GM18907 (cell line): Measurements from ENCODE around the gene NFS1.
A peak's percentile ranks its signal among the peaks of the same experiment; 100 is the strongest.
"Not testable (repeated sequence)": the region's sequence is repeated elsewhere in the genome, so short reads cannot be mapped to it uniquely, and the experiment has no call there.

Source experiments
- ATAC-seq: cut with Tn5 transposase; IDR thresholded peaks from one replicate; pipeline ENCODE4 v1.9.1; 2021; ENCODE audit warnings: mild to moderate bottlenecking, moderate library complexity; ENCODE audit not compliant: unreplicated experiment

Gene NFS1

DNA sequence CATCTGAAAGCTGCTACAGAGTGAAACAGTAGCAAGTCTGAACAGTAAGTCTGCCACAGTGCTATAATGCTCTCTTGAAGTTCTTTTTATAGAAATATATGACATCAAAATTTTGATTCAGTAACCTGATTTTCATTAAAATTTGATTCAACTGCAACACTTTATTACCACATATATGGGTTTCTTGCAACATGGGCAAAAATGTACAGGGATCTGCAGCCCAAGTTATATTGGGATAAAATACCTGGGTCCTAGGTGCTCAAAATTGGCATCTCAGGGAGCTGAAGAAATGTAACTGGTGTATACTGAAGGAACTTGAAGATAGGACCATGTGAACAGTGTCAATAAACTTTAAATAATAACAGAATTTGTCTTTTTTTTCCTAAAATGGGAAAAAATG lies 10.9 kb upstream of the NFS1 start:
- ATAC-seq = no peak

DNA sequence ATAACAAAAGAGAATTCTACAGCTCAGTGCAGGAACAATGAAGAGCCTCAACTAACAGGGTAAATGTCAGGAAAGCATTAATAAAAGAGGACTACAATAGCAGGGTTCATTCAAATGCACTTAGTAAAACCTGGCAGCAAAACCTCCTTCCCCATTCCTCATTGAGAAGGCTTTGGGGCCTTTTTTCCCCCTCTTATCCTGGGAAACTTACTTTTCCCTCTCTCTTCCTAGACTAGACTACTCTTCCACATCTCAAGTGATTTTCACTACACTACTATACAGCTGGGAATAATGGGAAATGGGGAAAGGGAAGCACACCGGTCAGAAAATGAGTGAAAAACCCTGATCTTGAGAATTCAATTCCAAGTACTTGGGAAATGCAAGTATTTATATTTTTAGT lies 10.1 kb upstream of the NFS1 start:
- no peak for ATAC-seq

DNA sequence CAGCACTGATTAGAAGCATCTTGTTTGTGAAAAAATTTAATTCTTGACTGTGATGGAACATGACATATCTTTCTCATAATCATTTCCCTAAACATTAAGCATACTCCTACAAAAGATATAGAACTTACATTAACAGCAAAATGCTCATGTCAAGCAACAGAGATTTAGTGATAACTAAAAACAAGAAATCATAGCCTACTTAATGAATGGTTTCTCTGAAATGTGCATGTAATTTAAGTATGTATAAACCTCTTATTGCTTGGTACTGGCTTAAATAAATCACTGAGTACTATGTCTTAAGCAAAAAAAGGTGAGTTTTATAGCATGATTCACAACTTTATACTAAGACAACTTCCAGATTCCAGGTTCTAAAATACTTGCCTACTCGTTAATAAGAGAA lies 9.3 kb upstream of the NFS1 start:
- no peak for ATAC-seq

DNA sequence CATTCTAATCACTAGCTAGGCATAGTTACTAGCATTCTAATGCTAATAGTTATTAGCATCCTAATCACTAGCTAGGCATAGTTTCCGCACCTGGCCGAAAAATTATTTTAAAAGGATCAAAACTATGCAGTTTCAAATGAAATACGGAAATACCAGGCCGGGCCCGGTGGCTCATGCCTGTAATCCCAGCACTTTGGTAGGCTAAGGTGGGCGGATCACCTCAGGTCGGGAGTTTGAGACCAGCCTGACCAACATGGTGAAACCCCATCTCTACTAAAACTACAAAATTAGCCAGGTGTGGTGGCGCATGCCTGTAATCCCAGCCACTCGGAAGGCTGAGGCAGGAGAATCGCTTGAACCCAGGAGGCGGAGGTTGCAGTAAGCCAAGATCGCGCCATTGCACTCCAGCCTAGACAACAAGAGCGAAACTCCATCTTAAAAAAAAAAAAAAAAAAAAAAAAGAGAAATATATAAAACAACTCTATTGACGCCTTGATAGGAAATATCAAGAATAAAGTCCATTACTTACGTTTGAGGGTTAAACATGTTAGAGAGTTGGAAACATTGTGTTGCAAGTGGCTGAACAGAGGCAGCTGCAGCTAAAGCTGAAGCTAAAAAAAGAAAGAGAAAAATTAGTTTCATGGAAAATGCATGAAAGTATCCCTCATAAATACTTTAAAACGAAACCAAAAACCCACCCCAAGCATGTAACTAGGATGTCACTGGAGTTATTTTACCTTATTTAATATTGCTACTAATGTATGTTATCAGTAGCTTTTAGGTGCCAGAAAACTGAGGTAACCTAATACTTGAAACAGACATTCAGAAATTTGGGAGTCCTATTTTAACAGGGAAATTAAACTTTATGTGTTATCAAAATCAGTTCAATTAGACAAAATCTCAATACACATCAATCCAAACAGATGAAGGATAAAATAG lies 7.7 kb upstream of the NFS1 start:
- ATAC-seq = not testable (repeated sequence)

DNA sequence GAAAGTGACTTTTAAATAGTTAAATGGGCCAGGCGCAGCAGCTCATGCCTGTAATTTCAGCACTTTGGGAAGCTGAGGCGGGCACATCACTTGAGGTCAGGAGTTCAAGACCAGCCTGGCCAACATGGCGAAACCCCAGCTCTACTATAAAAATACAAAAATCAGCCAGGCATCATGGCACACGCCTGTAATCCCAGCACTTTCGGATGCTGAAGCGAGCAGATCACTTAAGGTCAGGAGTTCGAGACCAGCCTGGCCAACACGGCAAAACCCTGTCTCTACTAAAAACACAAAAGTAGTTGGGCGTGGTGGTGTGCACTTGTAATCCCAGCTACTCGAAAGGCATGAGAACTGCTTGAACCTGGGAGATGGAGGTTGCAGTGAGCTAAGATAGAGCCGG lies 6.7 kb upstream of the NFS1 start:
- not testable (repeated sequence) for ATAC-seq

DNA sequence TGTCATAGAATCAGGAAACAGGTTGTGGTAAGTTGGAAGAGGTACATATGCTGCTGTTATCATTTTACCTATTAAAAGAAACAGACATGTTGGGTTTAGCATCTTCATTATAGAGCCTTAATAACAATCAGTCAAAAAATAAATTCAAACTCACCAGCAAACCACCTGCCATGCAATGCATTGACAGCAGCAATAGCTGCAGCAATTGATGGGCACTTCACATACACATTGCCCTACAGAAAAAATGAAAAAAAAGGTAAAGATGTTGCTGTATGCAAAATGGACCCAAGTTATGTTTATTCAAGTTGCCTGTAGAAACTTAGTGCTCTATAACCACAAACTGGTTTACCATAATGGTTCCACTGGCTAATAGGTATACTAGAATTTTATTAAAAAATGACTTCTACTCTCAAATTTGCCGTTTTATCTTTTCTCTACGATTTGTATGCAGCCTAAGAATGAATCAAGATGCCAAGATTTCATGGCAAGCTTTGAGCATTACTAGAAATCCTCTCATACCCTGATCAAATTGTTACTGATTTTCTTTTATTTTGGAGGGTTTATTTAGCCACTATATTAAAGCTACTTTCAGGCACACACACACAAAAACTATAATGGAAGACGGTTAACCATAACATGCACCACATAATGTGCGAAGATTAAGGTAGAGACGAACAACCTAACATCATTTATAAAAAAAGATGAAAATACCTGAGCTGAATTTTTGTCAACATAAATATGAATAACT lies 5.5 kb upstream of the NFS1 start:
- ATAC-seq = no peak

DNA sequence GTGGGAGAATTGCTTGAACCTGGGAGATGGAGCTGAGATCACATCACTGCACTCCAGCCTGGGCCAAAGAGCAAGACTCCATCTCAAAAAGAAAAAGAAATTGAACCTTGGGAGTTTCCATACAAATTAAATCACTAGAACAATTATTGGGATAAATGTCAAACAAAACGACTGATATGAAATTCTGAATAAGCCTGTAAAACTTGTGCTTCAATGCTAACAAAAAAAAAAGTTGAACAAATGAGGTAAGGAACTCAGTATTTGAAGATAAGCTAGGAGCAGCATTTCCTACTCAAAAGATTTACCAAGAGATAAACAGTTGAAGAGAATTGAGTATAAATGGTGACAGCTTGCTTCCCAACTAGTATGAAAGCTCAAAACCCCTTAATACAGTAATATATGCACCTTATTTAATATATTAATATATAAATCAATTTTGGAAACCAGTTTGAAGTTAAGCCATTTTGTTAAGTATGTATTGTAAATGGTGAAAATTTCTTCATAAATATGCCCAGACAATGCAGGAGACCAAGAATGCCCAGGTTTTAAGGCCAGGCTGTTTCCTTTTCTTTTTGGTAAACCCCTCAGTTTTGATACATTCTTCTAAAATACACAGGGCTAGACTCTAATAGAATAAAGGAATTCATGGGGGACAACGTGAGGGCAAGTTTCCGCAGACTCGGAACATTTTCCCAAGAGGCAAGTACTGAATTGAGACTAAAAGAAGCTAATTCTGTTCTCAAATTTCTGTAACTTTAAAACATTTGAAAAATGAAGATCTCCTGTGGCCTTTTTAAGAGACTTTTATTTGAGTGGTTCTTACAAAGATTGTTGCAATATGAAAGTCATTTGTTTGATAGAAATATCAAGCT lies 3.9 kb upstream of the NFS1 start:
- no peak for ATAC-seq

DNA sequence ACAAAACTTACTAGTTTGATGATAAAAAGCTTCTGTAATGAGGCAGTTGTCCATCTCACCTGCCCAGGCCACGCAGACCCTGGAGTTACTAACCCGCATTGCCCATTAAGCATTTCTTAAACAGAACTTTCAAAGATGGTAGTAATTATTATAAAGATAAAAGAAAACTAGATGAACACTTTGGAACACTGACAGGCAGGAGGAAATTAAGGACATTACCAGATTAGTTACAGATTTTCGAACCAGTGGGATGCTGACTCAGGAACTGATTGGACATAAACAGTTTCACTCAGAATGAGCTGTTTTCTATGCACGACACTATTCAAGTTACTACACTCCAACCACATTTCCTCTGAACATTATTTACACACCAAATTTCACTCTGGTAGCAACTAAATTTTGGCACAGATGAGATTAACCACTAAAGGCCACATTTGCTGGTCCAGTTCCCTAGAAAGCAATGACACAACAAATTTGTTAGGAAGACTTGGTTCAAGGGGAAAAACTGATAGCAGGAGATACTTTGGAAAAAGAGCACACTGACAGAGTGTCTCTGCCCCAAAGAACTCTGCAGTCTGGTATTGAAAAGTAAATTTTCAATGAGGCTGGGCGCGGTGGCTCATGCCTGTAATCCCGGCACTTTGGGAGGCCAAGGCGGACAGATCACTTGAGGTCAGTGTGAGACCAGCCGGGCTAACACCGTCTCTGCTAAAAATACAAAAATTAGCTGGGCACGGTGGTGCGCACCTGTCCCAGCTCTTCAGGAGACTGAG lies 3.1 kb upstream of the NFS1 start:
- ATAC-seq = no peak

DNA sequence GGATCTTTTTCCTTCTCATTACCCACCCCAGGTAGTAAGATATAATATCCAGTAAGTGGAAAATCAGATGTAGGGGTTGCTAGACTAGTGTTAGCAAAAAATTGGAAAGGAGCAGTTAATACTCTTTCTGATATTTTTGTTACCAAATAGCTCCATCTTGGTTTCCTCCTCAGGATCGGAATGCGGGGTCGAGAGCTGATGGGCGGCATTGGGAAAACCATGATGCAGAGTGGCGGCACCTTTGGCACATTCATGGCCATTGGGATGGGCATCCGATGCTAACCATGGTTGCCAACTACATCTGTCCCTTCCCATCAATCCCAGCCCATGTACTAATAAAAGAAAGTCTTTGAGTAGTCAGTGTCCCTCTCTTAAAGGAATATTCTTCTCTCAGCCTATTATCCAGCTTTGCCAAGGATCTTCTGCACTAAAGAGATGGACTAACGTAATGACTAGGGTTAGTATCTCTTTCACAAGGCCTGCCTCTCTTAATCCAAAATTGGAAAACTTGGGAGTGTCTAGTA lies 1.5 kb upstream of the NFS1 start:
- no peak for ATAC-seq

DNA sequence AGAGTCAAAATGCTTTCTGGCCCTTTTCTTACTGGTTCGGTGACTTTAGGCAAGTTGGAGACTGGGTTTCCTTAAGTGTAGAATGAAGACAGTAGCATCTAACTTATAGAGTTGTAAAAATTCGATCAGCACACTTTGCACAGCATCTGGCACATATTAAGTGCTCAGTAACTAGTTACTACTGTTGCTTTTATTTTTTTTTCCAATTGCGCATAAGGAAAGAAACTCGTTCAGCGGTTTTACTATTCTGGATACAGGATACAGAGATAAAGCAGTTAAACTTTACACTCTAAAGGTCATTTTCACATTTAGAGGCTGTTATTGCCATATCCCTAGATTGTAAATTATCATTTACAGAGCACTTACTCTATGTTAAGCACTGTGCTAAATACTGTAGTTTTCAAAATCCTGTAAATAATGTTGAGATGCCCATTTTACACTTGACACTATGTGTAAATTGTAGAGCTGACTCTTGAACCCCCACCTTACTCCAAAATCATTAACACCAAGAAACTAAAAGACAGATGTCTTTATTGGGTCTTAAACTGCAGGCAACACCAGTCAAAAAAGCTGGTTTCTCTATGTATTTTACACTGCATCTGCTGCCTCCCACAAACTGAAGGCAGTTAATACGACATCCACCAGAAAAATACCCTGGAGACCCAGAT lies 939 bp upstream of the NFS1 start:
- ATAC-seq = no peak

DNA sequence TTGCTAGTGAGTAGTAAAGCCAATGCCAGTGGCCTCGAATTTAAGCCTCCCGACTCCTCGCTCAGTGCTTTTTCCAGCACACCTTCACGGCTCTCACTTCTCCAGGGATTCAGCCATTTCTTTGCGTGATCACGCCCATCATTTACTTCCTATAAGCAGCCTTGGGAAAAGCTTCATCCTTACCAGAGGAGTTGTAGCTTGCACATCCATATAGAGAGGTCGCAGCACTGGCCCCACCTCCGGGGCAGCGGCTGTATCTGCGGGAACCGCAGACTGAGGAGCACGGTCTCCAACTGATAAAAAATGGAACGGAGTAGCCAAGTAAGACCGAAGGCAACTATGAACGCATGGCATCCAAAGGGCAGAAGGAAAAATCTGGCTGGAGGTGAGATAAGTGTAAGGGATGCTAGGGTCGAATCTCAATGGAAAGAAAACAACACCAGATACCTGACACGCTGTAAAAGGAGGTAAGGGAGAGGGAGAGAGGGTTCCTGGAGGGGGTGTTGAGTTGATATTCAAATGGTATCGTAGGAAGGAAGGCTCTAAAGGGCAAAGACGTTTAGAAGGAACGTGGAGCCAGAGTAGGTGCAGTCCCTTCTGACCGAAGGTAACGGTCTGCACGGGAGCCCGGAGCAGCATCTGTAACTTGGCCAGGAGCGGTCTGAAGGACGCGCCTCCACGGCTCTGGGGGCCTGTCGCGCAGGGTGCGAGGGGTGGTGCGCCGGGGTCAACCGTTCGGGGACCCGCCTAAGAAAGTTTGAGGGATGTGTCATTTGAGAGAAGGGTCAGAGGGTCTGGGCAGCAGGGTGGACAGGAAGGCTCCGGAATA lies 640 bp downstream of the NFS1 start:
- peak; percentile 28 for ATAC-seq

DNA sequence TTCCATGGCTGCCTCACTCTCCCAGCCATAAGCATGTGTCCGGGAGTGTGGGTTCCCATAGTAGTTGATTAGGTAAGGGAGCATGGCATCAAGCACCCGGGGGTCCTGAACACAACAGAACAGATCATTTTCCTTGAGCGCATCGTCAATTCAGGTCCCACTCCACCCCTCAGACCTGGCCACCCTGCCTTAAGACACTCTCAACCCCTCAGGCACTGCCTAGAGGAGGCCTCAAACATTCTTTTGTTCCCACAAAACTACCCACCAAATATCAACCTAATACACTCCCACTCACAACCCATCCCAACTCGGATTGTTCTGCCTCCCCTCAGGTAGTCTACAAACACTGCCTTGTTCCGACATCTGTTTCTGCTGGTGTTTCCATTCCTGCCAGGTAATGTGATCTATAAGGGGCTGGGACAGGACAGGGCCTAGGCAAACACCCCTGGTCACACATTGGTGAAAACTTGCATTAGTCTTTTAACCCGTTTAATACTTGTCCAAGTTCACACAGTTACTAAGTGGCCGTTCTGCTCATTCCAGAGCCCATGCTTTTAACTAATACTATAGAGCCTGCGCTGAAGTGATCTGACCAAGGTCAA lies 1.4 kb downstream of the NFS1 start:
- no peak for ATAC-seq

DNA sequence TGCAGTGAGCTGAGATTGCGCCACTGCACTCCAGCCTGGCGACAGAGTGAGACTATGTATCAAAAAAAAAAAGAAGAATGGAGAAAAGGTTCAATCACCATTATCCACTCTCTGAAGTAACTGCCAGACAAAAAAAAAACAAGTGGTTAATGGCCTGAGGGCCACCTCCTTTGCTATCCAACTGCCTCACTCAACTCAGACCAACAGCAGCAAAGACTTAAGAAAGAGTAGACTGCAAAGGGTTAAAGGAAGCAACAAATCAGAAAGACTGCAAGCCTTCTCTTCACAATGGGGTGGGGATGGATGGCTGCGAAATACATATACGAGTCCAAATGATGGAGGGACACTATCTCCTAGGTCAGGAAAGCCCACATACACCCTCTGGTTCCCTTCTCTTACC lies 3.2 kb downstream of the NFS1 start:
- no peak for ATAC-seq

DNA sequence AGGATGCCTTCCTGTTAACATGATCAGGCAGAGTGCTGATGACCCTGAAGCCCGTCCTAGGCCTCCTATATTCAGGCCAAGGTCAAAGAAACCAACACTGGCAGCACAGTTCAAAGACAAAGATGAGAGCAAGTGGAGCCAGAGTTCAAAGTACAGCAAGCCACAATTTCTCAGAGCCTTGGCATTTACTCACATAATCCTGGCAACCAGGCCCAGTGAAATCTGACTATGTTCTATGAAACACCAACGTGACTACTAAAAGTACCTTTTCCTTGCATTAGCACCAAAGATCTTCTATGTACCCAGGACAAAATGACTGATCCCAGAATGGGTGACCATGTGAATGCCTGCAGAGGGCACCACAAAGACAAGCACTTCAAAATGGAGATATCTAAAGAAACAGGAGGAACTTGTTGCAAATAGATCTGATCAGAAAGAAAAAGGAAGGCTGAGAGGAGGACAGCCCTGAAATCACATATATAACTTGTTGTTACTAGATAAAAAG lies 3.9 kb downstream of the NFS1 start:
- ATAC-seq = no peak

DNA sequence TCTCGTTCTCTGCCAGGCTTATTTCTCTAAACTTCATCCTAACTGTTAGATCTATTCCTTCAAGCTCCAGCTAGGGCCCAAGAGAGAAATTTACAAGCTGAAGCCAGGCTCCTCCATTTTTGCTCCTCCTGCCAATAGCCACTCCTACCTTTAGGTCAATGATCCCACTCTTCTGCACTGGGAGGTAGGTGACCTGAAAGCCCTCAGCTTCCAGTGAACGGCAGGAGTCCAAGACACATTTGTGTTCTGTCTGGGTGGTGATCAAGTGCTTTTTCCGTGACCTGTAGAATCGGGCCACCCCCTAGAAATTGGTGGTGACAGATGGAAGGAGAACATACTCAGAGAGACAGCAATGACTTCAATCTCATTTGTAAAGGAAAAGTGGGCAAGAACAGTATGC lies 8.9 kb downstream of the NFS1 start:
- no peak for ATAC-seq

DNA sequence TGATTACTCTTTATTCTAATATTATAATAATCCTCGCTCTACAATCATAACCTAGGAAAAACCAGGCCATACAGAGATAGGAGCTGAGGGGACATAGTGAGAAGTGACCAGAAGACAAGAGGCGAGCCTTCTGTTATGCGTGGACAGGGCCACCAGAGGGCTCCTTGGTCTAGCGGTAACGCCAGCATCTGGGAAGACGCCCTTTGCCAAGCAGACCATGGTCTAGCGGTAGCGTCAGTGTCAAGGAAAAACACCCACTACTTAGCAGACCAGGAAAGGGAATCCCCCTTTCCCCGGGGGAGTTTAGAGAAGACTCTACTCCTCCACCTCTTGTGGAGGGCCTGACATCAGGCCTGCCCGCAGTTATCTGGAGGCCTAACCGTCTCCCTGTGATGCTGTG lies 12.3 kb downstream of the NFS1 start:
- ATAC-seq = not testable (repeated sequence)

DNA sequence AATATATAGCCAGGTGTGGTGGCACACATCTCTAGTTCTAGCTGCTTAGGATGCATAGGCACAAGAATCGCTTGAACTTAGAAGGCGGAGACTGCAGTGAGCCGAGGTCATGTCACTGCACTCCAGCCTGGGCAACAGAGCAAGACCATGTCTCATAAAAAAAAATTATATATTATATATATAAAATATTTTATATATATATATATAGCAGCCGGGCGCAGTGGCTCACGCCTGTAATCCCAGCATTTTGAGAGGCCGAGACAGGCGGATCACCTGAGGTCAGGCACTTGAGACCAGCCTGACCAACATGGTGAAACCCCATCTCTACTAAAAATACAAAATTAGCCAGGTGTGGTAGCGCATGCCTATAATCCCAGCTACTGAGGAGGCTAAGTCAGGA lies 13.8 kb downstream of the NFS1 start:
- ATAC-seq = not testable (repeated sequence)

DNA sequence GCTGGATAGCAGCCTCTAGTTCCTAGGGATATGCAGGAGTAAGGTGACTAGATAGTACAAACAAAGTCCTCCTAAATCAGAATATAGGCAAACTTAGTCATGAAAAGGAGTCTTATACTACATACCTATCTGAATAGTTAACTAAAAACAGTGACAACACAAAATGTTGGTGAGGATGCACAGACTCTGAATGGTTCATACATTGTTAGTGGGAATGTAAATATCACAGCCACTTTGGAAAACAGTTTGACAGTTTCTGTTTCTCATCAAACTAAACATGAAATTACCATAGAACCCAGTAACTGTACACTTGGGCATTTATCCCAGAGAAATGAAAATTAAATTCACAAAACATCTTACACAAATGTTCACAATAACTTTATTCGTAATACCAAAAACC lies 17.2 kb downstream of the NFS1 start:
- ATAC-seq = no peak
